H1 (cell line): Measurements from ENCODE around the gene B4GAT1. TPM values are rescaled to one million over a fixed set of nuclear protein-coding genes. Genes with fewer than 3 reads are reported as not detected.

Experiments
- BRCA1 ChIP-seq: IDR thresholded peaks from 2 replicates; pipeline ENCODE4 v1.6.1; 2012; ENCODE audit warnings: low read depth, low read length, improper control_type of control experiment
- CBX5 ChIP-seq: fragments of 300-800, 300-1000 bp; sonication (generic); IDR thresholded peaks from 2 replicates; pipeline ENCODE4 v1.7.1; 2016; ENCODE audit warnings: antibody characterized with exemption, low read length, low read depth
- CBX8 ChIP-seq: fragments of 300-800, 300-1000 bp; sonication (generic); IDR thresholded peaks from 2 replicates; pipeline ENCODE4 v1.7.1; 2016; ENCODE audit warnings: low read depth, low read length, borderline replicate concordance
- CHD1 ChIP-seq: IDR thresholded peaks from 2 replicates; pipeline ENCODE4 v1.6.1; 2012; ENCODE audit warnings: low read depth, low read length, improper control_type of control experiment
- CHD2 ChIP-seq: IDR thresholded peaks from 2 replicates; pipeline ENCODE4 v1.6.1; 2012; ENCODE audit warnings: low read length, improper control_type of control experiment
- CTCF ChIP-seq, 3 experiments: IDR thresholded peaks; 1 replicate in 2 of 3; 2 replicates in 1 of 3; pipeline versions ENCODE4 v1.5.1 to v1.6.1; 2011; ENCODE audit warnings: low read length in 3 of 3, mild to moderate bottlenecking in 3 of 3, inconsistent platforms in 2 of 3, low read depth in 1 of 3, moderate library complexity in 1 of 3; ENCODE audit not compliant: insufficient read depth in 1 of 3; ENCODE audit errors: control extremely low read depth in 1 of 3
- E2F6 ChIP-seq: IDR thresholded peaks from 2 replicates; pipeline ENCODE4 v1.6.1; 2012; ENCODE audit warnings: inconsistent platforms
- EGR1 ChIP-seq: IDR thresholded peaks from 2 replicates; pipeline ENCODE4 v1.6.1; 2011; ENCODE audit warnings: low read depth, low read length, borderline replicate concordance
- EP300 ChIP-seq, 2 experiments: IDR thresholded peaks; 1 replicate in 1 of 2; 2 replicates in 1 of 2; pipeline ENCODE4 v1.6.1; 2011 to 2012; ENCODE audit warnings: low read depth in 2 of 2, low read length in 2 of 2, mild to moderate bottlenecking in 2 of 2, borderline replicate concordance in 1 of 2, inconsistent platforms in 1 of 2, moderate library complexity in 1 of 2
- EZH2 ChIP-seq: fragments of 200-600 bp; sonication (generic); IDR thresholded peaks from 2 replicates; pipeline ENCODE4 v1.7.1; 2012; ENCODE audit warnings: low read depth, mild to moderate bottlenecking, moderate library complexity, low read length, inconsistent platforms; ENCODE audit not compliant: severe bottlenecking
- JUND ChIP-seq: IDR thresholded peaks from 2 replicates; pipeline ENCODE4 v1.6.1; 2011; ENCODE audit warnings: mild to moderate bottlenecking, improper control_type of control experiment, low read length
- NRF1 ChIP-seq: IDR thresholded peaks from 2 replicates; pipeline ENCODE4 v1.6.1; 2011; ENCODE audit warnings: mild to moderate bottlenecking, low read depth, low read length, improper control_type of control experiment
- POLR2AphosphoS5 ChIP-seq: IDR thresholded peaks from 2 replicates; pipeline ENCODE4 v1.6.1; 2011; ENCODE audit warnings: low read depth, low read length
- RXRA ChIP-seq: IDR thresholded peaks from 2 replicates; pipeline ENCODE4 v1.6.1; 2011; ENCODE audit warnings: low read depth, mild to moderate bottlenecking, low read length, moderate library complexity; ENCODE audit not compliant: insufficient read depth
- SAP30 ChIP-seq: fragments of 300-600 bp; sonication (generic); IDR thresholded peaks from 2 replicates; pipeline ENCODE4 v1.7.1; 2012; ENCODE audit warnings: low read length, moderate library complexity, mild to moderate bottlenecking, inconsistent platforms; ENCODE audit not compliant: insufficient read depth, insufficient replicate concordance
- SIN3A ChIP-seq, 2 experiments: IDR thresholded peaks in 1 of 2; conservative IDR thresholded peaks in 1 of 2; 2 replicates each; pipeline ENCODE4 v1.6.1; 2011 to 2012; ENCODE audit warnings: low read length in 2 of 2, improper control_type of control experiment in 1 of 2, low read depth in 1 of 2, mild to moderate bottlenecking in 1 of 2
- TAF1 ChIP-seq: IDR thresholded peaks from 2 replicates; pipeline ENCODE4 v1.6.1; 2011; ENCODE audit warnings: mild to moderate bottlenecking, low read depth, low read length
- TEAD4 ChIP-seq: IDR thresholded peaks from 2 replicates; pipeline ENCODE4 v1.6.1; 2012; ENCODE audit warnings: low read depth, low read length, inconsistent platforms, mixed read lengths
- polyA plus RNA-seq, 7 experiments: library from polyadenylated mRNA; depleted of rRNA in 3 of 7; stranded (reverse) in 5 of 7; unstranded in 2 of 7; fragments of >200 nt in 5 of 7; fragments of 200-250 nt in 2 of 7; gene quantifications; 1 replicate in 5 of 7; 2 replicates in 1 of 7; 4 replicates in 1 of 7; pipeline versions ENCODE4 v1.2.1 to v1.2.3, GENCODE V29; 2011 to 2013; ENCODE audit warnings: missing spikeins in 2 of 7, mixed read lengths in 2 of 7
- total RNA-seq: library from RNA; stranded (reverse); fragmentation: NEBNext Ultra II Directional; extraction: Animal tissue kit (Norgen Biotek cat#: 25700); gene quantifications from 2 replicates; pipeline ENCODE4 v1.2.1, GENCODE V29; 2021
- TF ChIP-seq, protein P1 (sequence below): IDR thresholded peaks from 2 replicates; pipeline ENCODE4 v1.6.1; 2011; ENCODE audit warnings: low read length, improper control_type of control experiment

Gene B4GAT1
- total and polyA plus RNA-seq, 2 of the 8 experiments (the other 6 are each of a cell fraction or from before 2014, with no cell fraction given): 22.2 to 27.8 TPM

- peak; percentile 91 for TF ChIP-seq E2F6
- no peak; the same call in 1 of the 2 replicates for TF ChIP-seq POLR2AphosphoS5
- TF ChIP-seq JUND: no peak
- TF ChIP-seq SAP30: no peak
- no peak for TF ChIP-seq RXRA
- no peak for TF ChIP-seq EP300 (IDR thresholded peaks at IDR 0.05; ENCODE audit: borderline replicate concordance in 1 of 2, low read depth in 2 of 2, low read length in 2 of 2)
- no peak for TF ChIP-seq CHD1
- TF ChIP-seq EGR1: no peak
- no peak for TF ChIP-seq TAF1
- no peak for TF ChIP-seq BRCA1
- no peak for TF ChIP-seq CBX5
- peak; percentile 95 to 98 (median 97) for TF ChIP-seq CTCF (IDR thresholded peaks at IDR 0.05; ENCODE audit: control extremely low read depth in 1 of 3, insufficient read depth in 1 of 3, low read depth in 1 of 3, low read length in 3 of 3)
- no peak for TF ChIP-seq NRF1
- peak; percentile 98 for TF ChIP-seq TEAD4
- peak; percentile 59 to 71; a peak in 1 of 4 replicates for TF ChIP-seq SIN3A (conservative IDR thresholded peaks at IDR 0.05 in 1 of 2, IDR thresholded peaks at IDR 0.05 in 1 of 2; ENCODE audit: low read depth in 1 of 2, low read length in 2 of 2)
- TF ChIP-seq CHD2: no peak
- TF ChIP-seq, protein P1, sequence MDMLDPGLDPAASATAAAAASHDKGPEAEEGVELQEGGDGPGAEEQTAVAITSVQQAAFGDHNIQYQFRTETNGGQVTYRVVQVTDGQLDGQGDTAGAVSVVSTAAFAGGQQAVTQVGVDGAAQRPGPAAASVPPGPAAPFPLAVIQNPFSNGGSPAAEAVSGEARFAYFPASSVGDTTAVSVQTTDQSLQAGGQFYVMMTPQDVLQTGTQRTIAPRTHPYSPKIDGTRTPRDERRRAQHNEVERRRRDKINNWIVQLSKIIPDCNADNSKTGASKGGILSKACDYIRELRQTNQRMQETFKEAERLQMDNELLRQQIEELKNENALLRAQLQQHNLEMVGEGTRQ: peak; percentile 65
- TF ChIP-seq CBX8: no peak
- peak; percentile 21 for TF ChIP-seq EZH2
These were observed 18.9 kb downstream of the B4GAT1 start (continued) for GRCh38 chr11:66328302-66329144.
